Amniotic epithelial cell (primary cell): ENCODE data around the gene BRAF.
"Not testable (repeated sequence)": the region's sequence is repeated elsewhere in the genome, so short reads cannot be mapped to it uniquely, and the experiment has no call there.

Experiments
- DNase-seq: peaks from one replicate; pipeline ENCODE4 v3.0.0-alpha.2; 2010; ENCODE audit warnings: low read depth

The BRAF gene

GRCh38 chr7:140924821-140925421 lies at the start of gene BRAF:
TSS of gene BRAF (minus strand) at chr7:140924929. CDS start at chr7:140924703, 226 bp downstream.
- peak; percentile 84 for DNase-seq

DNA sequence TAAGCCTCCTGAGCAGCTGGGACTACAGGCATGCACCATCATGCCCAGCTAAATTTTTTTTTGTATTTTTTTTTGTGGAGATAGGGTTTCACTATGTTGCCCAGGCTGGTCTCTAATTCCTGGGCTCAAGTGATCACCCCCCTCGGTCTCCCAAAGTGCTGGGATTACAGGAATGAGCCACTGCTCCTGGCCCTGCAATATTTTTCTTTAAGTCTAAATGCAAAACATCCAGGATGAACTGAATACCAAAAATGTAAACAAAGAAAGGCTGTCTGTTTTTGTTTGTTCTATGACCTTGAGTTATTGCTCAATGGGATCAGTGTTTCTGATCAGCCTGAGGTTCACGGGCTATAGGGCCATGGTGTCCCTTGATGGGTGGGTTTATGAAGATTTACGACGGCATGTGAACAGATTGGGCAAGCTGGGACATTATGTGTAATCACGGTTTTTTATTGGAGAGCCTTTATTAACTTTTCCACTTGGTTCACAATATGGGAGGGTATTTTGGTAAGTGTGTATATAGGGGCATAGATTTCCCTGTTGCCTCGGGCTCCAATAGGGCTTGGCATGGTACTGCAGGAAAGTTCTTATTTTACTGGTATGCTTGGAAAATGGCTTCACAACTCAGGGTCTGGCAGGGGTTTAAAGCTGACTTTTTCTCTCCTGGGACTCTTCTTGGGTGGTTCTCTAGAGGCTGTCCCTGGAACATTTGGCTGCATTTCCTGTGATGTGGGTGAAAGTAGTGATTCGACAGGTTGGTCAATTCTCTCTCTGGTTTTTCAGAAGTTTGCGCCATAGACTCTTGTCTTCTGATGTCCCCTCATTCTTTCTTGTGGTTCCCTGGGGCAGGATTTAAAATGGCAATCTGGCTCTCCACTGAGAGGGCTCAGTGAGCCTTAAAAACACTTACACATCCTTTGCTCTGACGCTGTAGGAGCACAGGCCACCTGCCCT lies 48.4 kb upstream of the BRAF start:
- DNase-seq: peak; percentile 8

DNA sequence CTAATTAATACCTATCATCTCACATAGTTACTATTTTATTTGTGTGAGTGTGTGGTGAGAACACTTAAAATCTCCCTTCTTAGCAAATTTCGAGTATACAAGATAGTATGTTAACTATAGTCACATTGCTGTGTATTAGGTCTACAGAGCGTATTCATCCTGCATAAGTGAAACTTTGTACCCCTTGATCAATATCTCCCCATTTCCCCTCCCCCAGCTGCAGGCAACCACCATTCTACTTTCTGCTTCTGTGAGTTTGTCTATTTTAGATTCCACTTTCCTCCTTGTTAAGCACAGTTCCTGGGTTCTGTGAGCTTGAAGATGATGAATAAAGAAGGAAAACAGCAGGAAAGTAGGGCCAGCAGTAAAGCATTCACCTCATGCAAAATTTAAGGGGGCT lies 47.6 kb upstream of the BRAF start:
- DNase-seq: no peak

DNA sequence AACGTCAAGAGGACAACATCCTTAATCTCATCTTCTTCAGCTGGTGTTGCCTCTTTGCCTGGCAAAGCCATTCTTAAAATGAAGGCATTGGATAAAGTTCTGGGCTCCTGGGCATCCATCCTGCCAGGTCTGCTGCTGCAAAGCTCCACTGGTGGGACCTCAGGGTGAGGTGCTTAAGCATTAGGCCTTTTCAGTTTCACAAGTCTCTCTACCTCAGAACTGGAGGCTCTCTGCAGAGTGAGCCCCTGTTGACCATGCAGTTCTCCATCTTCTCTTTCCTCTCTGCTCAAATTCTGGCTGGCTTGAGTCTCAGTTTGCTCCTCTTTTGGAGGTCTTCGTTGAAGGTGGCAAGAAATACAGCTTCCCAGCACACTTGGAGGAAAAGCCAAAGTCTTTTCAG lies 42.7 kb upstream of the BRAF start:
- DNase-seq: no peak

GRCh38 chr7:140966561-140967233 lies 42.0 kb upstream of the BRAF start:
- DNase-seq: no peak

- DNase-seq: no peak
These were observed 36.4 kb upstream of the BRAF start for GRCh38 chr7:140961117-140961516.

GRCh38 chr7:140956997-140957396 lies 32.3 kb upstream of the BRAF start:
- DNase-seq: not testable (repeated sequence)

GRCh38 chr7:140945940-140946339 lies 21.2 kb upstream of the BRAF start:
- DNase-seq: no peak

GRCh38 chr7:140942242-140942641 lies 17.5 kb upstream of the BRAF start:
- not testable (repeated sequence) for DNase-seq

GRCh38 chr7:140940898-140941297 lies 16.2 kb upstream of the BRAF start:
- DNase-seq: no peak

GRCh38 chr7:140937702-140938264 lies 13.1 kb upstream of the BRAF start:
- DNase-seq: no peak

DNA sequence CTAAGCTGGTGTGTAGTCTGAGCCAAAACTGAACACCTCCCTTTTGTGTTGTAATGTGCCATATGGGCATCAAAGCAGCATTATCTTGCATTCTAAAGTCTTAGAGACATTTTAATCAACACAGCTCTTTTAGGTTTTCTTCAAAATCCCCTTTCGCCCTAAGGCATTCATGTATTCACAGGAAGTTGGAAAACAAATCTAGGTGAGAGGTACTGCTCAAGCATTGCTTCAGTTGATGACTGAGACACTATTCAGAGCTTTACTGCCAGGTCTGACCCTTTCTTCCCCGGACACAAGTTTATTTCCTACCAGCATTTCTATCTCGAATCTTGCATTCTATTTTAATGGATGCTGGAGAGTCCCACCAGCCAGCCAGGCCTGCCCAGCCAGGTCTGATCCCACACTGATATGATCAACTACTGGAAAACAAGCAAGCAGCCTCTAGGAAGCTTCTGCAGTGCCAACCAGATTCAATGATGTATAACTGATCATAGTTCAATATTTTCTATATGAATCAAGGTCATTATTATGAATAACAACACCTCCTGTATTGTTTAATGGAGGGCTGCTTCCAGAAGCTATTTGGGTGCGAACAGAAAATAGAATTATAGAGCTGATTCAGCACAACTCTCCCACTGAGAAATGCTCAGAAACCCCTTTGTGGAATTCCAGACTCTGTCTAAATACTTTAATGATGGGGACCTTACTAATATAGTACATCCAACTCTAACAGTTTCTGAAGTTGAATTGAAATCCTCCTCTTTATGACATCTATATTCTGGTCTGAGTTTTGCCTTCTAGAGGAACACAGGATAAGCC lies 4.0 kb upstream of the BRAF start:
- DNase-seq: no peak

- DNase-seq: not testable (repeated sequence)
These were observed 3.2 kb upstream of the BRAF start for GRCh38 chr7:140927945-140928344.

DNA sequence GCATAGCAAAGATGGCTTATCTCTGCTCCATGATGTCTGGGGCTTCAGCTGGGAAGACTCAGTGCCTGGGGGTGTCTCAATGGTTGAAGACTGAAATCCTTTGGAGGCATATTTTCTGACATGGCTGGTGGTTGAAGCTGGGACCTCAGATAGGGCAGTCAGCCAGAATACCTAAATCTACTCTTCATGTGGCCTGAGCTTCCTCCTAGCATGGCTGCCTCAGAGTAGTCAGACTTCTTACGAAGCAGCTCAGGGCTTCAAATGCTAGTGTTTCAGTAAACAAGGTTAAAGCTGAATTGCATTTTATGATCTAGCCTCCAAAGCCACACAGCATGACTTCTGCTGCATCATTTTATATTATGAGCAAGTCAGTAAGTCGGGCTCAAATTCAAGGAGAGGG lies 2.6 kb upstream of the BRAF start:
- DNase-seq: no peak

- no peak for DNase-seq
These were observed 1.5 kb upstream of the BRAF start for GRCh38 chr7:140926021-140926817.

DNA sequence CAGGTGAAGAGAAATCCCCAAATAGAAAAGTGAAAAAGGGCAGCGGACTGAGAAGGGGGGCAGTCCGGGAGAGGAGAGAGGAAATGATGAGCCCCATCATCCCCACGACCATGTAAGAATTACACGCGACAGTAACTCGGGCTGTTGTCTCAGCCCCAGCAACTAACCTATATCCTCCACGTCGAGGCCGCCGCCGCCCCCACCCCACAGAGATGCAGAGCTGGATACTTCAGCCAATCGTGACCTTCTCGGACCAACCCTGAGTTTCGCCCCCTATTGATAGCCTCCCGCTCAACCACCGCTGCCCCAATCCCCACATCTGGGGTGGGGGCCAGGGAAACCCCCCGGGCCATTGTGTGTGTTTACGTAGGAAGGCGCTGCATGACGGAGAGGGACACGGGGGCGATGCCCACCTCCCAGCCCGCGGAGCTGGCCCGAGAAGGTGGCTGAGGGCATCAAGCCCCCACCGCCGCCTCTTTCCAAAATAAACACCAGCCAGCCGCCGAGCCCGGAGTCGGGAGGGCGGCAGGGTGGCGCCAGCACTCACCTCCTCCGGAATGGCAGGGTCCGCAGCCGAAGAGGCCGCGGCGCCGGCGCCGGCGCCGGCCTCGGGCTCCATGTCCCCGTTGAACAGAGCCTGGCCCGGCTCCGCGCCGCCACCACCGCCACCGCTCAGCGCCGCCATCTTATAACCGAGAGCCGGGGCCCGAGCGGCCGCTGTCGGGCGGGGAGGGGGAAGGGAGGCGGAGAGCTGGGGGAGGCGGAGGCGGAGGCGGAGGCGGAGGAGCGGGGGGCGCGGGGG lies 509 bp downstream of the BRAF start:
- DNase-seq: peak; percentile 41

GRCh38 chr7:140923358-140924006 lies 1.2 kb downstream of the BRAF start:
- peak; percentile 20 for DNase-seq

DNA sequence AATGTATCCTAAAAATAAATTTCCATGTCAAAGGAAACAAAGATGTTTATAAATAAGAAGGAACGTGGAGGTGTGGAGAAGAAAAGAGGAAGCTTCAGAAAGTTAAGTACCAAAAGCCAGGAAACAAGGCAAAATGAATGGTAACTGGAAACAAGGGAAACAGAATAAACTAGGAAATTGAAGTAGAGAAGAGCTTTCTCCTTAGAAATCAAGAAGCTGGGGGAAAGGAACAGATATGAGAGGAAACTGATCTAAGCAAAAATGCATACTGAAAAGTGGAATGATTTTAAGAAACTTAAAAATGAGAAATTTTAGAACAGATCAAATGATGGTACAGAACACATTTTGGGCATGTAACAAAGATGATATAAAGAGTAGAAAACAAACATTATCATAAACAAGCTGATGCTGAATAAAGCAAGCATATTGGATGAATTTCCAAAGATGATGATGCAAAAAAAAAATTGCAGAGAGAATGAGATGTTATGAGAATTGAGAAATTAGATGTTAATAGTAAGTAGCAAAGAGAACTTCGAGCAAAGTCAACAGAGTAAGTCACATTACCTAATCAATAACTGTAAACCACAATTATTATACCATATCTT lies 1.9 kb downstream of the BRAF start:
- DNase-seq: no peak

DNA sequence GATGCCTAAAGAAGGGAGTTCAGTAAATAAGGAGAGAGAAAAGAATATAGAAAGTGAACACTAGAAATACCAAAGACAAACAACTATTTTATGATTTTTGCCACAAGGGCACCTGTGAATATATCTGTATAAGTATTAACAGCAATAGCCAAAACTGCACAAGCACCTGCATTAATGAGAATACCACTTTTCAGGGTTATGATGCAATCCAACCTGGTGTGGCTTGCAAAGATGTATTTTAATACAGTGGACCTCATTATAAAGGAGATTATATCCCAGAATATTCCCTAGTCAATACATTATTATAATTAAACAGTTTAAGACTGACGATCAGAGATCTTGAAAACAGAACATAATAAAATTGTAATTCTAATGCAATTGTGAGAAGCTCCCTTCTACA lies 4.0 kb downstream of the BRAF start:
- DNase-seq: no peak
